Thyroid gland (tissue), 4 donors: ENCODE measurements around the gene CDK5RAP3. TPM values are rescaled to one million over a fixed set of nuclear protein-coding genes. Genes with fewer than 3 reads are reported as not detected.
A peak's percentile ranks its signal among the peaks of the same experiment; 100 is the strongest.

Source experiments
- DNase-seq, 2 donors: peaks; one replicate each; pipeline ENCODE4 v3.0.0-alpha.2; 2019
- H3K27ac ChIP-seq, 3 donors: fragments of 200-600 bp; sonication (generic); 1 replicate in 2 of 3; 2 replicates in 1 of 3; pipeline ENCODE4 v1.5.1; 2016 to 2019; ENCODE audit warnings: mild to moderate bottlenecking in 1 of 3, moderate library complexity in 1 of 3
- H3K27me3 ChIP-seq: fragments of 200-600 bp; sonication (generic); one replicate; pipeline ENCODE4 v1.5.1; 2019
- H3K36me3 ChIP-seq, 2 donors: fragments of 200-600 bp; sonication (generic); one replicate each; pipeline ENCODE4 v1.5.1; 2016 to 2019
- H3K4me1 ChIP-seq, 2 donors: fragments of 200-600 bp; sonication (generic); one replicate each; pipeline ENCODE4 v1.5.1; 2017 to 2019
- H3K4me3 ChIP-seq, 3 donors: fragments of 200-600 bp; sonication (generic); replicated peaks in 1 of 3; 1 replicate in 2 of 3; 2 replicates in 1 of 3; pipeline ENCODE4 v1.5.1; 2016; ENCODE audit warnings: mild to moderate bottlenecking in 1 of 3
- H3K9me3 ChIP-seq: fragments of 200-600 bp; sonication (generic); one replicate; pipeline ENCODE4 v1.5.1; 2017
- CTCF ChIP-seq, 6 experiments: fragments of 200-600 bp in 3 of 6; fragments of 450-650 bp in 3 of 6; sonication (generic) in 3 of 6; IDR thresholded peaks; one replicate each; pipeline ENCODE4 v1.5.1; 2016 to 2019; ENCODE audit warnings: antibody characterized with exemption in 6 of 6, mild to moderate bottlenecking in 2 of 6, inconsistent platforms in 1 of 6, moderate library complexity in 1 of 6
- POLR2A ChIP-seq, 2 donors: fragments of 450-650 bp; IDR thresholded peaks; one replicate each; pipeline ENCODE4 v1.6.1; 2017; ENCODE audit warnings: antibody characterized with exemption in 2 of 2, mild to moderate bottlenecking in 2 of 2, moderate library complexity in 1 of 2
- WGBS, 2 donors: methylation state at CpG; one replicate each; pipeline ENCODE4 v1.1.5; 2017; 5-methylcytosine and 5-hydroxymethylcytosine counted together
- intact Hi-C: fragments of 100-400 bp; cut with DNase I; formaldehyde crosslinking; loops from one replicate; pipeline ENCODE4 v1.15.1; 2023
- total RNA-seq, 4 donors: library from RNA; depleted of rRNA; stranded (reverse); fragments of >200 nt; gene quantifications; one replicate each; pipeline ENCODE4 v1.2.3, GENCODE V29; 2016

Gene CDK5RAP3
- total RNA-seq, 4 donors from 2014 or later: 165 to 221 (median 193) TPM

GRCh38 chr17:48006936-48007709 is 36.2 kb downstream of the CDK5RAP3 start:
- no peak overlapping the region for H3K4me3 ChIP-seq
- no peaks in the 10 kb centered on the region for H3K9me3 ChIP-seq
- WGBS, 2 donors: 92 to 97% methylated on average over 12 of the region's 12 CpGs
- peak overlapping the region in 2 of 3 donors; percentile 62 to 71 for H3K27ac ChIP-seq
- H3K4me1 ChIP-seq: peaks cover 15 to 34% of the 10 kb centered on the region in 2 donors
- H3K36me3 ChIP-seq: no peaks in the 10 kb centered on the region
- TF ChIP-seq POLR2A (IDR thresholded peaks at IDR 0.05) (no peak), CTCF (IDR thresholded peaks at IDR 0.05) (no peak)
- no peaks in the 10 kb centered on the region for H3K27me3 ChIP-seq
- no peak for DNase-seq
- intact Hi-C loops: no loop called here

GRCh38 chr17:48010193-48010592 is 39.3 kb downstream of the CDK5RAP3 start:
- no peaks in the 10 kb centered on the region for H3K27me3 ChIP-seq

GRCh38 chr17:48011405-48012150 is 40.7 kb downstream of the CDK5RAP3 start:
- no peak overlapping the region for H3K27ac ChIP-seq
- H3K36me3 ChIP-seq: no peaks in the 10 kb centered on the region
- intact Hi-C loops: no loop called here
- peak in 1 of 2 donors; percentile 19 for DNase-seq
- no peaks in the 10 kb centered on the region for H3K9me3 ChIP-seq
- peaks cover 7 to 12% of the 10 kb centered on the region in 2 donors for H3K4me1 ChIP-seq
- TF ChIP-seq CTCF (IDR thresholded peaks at IDR 0.05) (peak in 2 of 6 experiments; percentile 29 to 33), POLR2A (IDR thresholded peaks at IDR 0.05) (no peak)
- H3K27me3 ChIP-seq: no peaks in the 10 kb centered on the region
- H3K4me3 ChIP-seq: peak overlapping the region in 1 of 3 donors; percentile 10
- 13 to 16% methylated on average over 23 of the region's 23 CpGs for WGBS, 2 donors

More at GRCh38 chr17:48010193-48010592, 39.3 kb downstream of the CDK5RAP3 start:
- no peak for DNase-seq
- WGBS, 2 donors: 96 to 100% methylated on average over 3 of the region's 3 CpGs
- Histone ChIP-seq H3K9me3 (no peaks in the 10 kb centered on the region), H3K36me3 (no peaks in the 10 kb centered on the region), H3K27ac (no peak overlapping the region), H3K4me1 (peaks cover 7 to 22% of the 10 kb centered on the region in 2 donors), H3K4me3 (no peak overlapping the region)
- TF ChIP-seq POLR2A (IDR thresholded peaks at IDR 0.05): no peak
- TF ChIP-seq CTCF (IDR thresholded peaks at IDR 0.05): no peak
- intact Hi-C loops: no loop called here

GRCh38 chr17:48012151-48012520 is 41.2 kb downstream of the CDK5RAP3 start:
- Histone ChIP-seq H3K36me3 (no peaks in the 10 kb centered on the region), H3K4me1 (peaks cover 7 to 12% of the 10 kb centered on the region in 2 donors), H3K27me3 (no peaks in the 10 kb centered on the region), H3K4me3 (peak overlapping the region in 1 of 3 donors; percentile 10), H3K27ac (no peak overlapping the region), H3K9me3 (no peaks in the 10 kb centered on the region)
- peak; percentile 39 for DNase-seq
- WGBS, 2 donors: 0 to 2% methylated on average over 17 to 23 of the region's 34 CpGs
- intact Hi-C loops: no loop called here
- TF ChIP-seq CTCF (IDR thresholded peaks at IDR 0.05): no peak
- TF ChIP-seq POLR2A (IDR thresholded peaks at IDR 0.05): no peak

GRCh38 chr17:48012654-48013053 is 41.7 kb downstream of the CDK5RAP3 start:
- intact Hi-C loops: no loop called here
- Histone ChIP-seq H3K27me3 (no peaks in the 10 kb centered on the region), H3K27ac (no peak overlapping the region), H3K4me1 (peaks cover 7 to 12% of the 10 kb centered on the region in 2 donors), H3K9me3 (no peaks in the 10 kb centered on the region), H3K4me3 (no peak overlapping the region), H3K36me3 (no peaks in the 10 kb centered on the region)
- no peak for DNase-seq
- no peak for TF ChIP-seq CTCF (IDR thresholded peaks at IDR 0.05)
- TF ChIP-seq POLR2A (IDR thresholded peaks at IDR 0.05): no peak
- 68 to 82% methylated on average over 2 of the region's 5 CpGs for WGBS, 2 donors
